Neuronal stem cell (in vitro differentiated cells): ENCODE data around the gene TCF20.

Source experiments
- DNase-seq: peaks from one replicate; pipeline ENCODE4 v3.0.0-alpha.2; 2013; ENCODE audit warnings: low spot score
- H2AFZ ChIP-seq: one replicate; pipeline ENCODE4 v1.6.1; 2013; ENCODE audit warnings: mild to moderate bottlenecking, low read length, inconsistent platforms
- H2AK5ac ChIP-seq: 2 replicates; pipeline ENCODE4 v1.6.1; 2013; ENCODE audit warnings: low read depth, mild to moderate bottlenecking, inconsistent platforms, low read length, moderate library complexity, mixed read lengths
- H2BK120ac ChIP-seq: 2 replicates; pipeline ENCODE4 v1.6.1; 2013; ENCODE audit warnings: low read depth, mild to moderate bottlenecking, inconsistent platforms, low read length, moderate library complexity, mixed read lengths
- H2BK12ac ChIP-seq: one replicate; pipeline ENCODE4 v1.6.1; 2013; ENCODE audit warnings: low read length, inconsistent platforms
- H2BK15ac ChIP-seq: 2 replicates; pipeline ENCODE4 v1.6.1; 2013; ENCODE audit warnings: mild to moderate bottlenecking, low read length, inconsistent platforms, mixed read lengths
- H2BK5ac ChIP-seq: one replicate; pipeline ENCODE4 v1.6.1; 2013; ENCODE audit warnings: inconsistent platforms, mild to moderate bottlenecking, low read length, moderate library complexity
- H3K14ac ChIP-seq: one replicate; pipeline ENCODE4 v1.6.1; 2013; ENCODE audit warnings: low read length, inconsistent platforms
- H3K18ac ChIP-seq: 2 replicates; pipeline ENCODE4 v1.6.1; 2013; ENCODE audit warnings: low read length, inconsistent platforms
- H3K23ac ChIP-seq: 2 replicates; pipeline ENCODE4 v1.6.1; 2013; ENCODE audit warnings: low read depth, mild to moderate bottlenecking, mixed read lengths, low read length, inconsistent platforms; ENCODE audit not compliant: poor library complexity
- H3K27ac ChIP-seq: replicated peaks from 3 replicates; pipeline ENCODE4 v1.5.1; 2013; ENCODE audit warnings: low read length, inconsistent platforms
- H3K27me3 ChIP-seq, 3 experiments: 2 replicates each; pipeline ENCODE4 v1.6.1; 2013; ENCODE audit warnings: low read length in 3 of 3, mild to moderate bottlenecking in 2 of 3, inconsistent platforms in 1 of 3, low read depth in 1 of 3, mixed read lengths in 1 of 3, moderate library complexity in 1 of 3; ENCODE audit not compliant: control insufficient read depth in 3 of 3, insufficient read depth in 3 of 3
- H3K36me3 ChIP-seq, 2 donors: replicated peaks in 1 of 2; 2 replicates each; pipeline ENCODE4 v1.6.1; 2013; ENCODE audit warnings: low read length in 2 of 2; ENCODE audit not compliant: control insufficient read depth in 2 of 2, insufficient read depth in 2 of 2
- H3K4ac ChIP-seq: 2 replicates; pipeline ENCODE4 v1.6.1; 2013; ENCODE audit warnings: inconsistent platforms, mild to moderate bottlenecking, low read length, moderate library complexity
- H3K4me1 ChIP-seq, 2 donors: 1 replicate in 1 of 2; 2 replicates in 1 of 2; pipeline ENCODE4 v1.6.1; 2013; ENCODE audit warnings: low read length in 2 of 2, low read depth in 1 of 2; ENCODE audit not compliant: control insufficient read depth in 2 of 2, insufficient read depth in 1 of 2
- H3K4me2 ChIP-seq: one replicate; pipeline ENCODE4 v1.6.1; 2013; ENCODE audit warnings: mild to moderate bottlenecking, low read length, inconsistent platforms; ENCODE audit not compliant: insufficient read depth, poor library complexity, severe bottlenecking
- H3K4me3 ChIP-seq, 2 donors: 2 replicates each; pipeline ENCODE4 v1.5.1; 2013; ENCODE audit warnings: low read length in 2 of 2, mild to moderate bottlenecking in 2 of 2, inconsistent platforms in 1 of 2, moderate library complexity in 1 of 2
- H3K79me1 ChIP-seq: one replicate; pipeline ENCODE4 v1.6.1; 2013; ENCODE audit warnings: low read depth, mild to moderate bottlenecking, inconsistent platforms, low read length, moderate library complexity
- H3K9ac ChIP-seq: one replicate; pipeline ENCODE4 v1.6.1; 2013; ENCODE audit warnings: mild to moderate bottlenecking, low read depth, low read length, inconsistent platforms; ENCODE audit not compliant: poor library complexity
- H3K9me3 ChIP-seq, 2 donors: replicated peaks in 1 of 2; 2 replicates each; pipeline versions ENCODE3 to v1.6.1; 2013; ENCODE audit warnings: low read length in 2 of 2, mild to moderate bottlenecking in 2 of 2, inconsistent platforms in 1 of 2, low read depth in 1 of 2, mixed read lengths in 1 of 2, moderate library complexity in 1 of 2; ENCODE audit not compliant: control insufficient read depth in 2 of 2, insufficient read depth in 1 of 2
- H4K8ac ChIP-seq: one replicate; pipeline ENCODE4 v1.6.1; 2013; ENCODE audit warnings: low read depth, mild to moderate bottlenecking, inconsistent platforms, low read length, moderate library complexity
- H4K91ac ChIP-seq: one replicate; pipeline ENCODE4 v1.6.1; 2013; ENCODE audit warnings: low read length, low read depth, mild to moderate bottlenecking, inconsistent platforms; ENCODE audit not compliant: poor library complexity
- WGBS, 2 donors: extraction: QIAGEN DNeasy Blood & Tissue Kit; methylation state at CpG; one replicate each; pipeline ENCODE4 v1.1.7; 2013; ENCODE audit warnings: missing lambda C conversion rate in 2 of 2, mixed read lengths in 1 of 2; ENCODE audit not compliant: insufficient read length in 2 of 2, insufficient replicate concordance in 1 of 2; ENCODE audit errors: extremely low coverage in 2 of 2; 5-methylcytosine and 5-hydroxymethylcytosine counted together

Gene TCF20

GRCh38 chr22:42281284-42281683, 10.8 kb upstream of the TCF20 start:
- Histone ChIP-seq H3K18ac (no peak overlapping the region), H2BK5ac (no peak overlapping the region), H3K27me3 (peaks cover 0 to 37% (median 0%) of the 10 kb centered on the region in 3 experiments), H2BK12ac (no peak overlapping the region), H3K27ac (no peak overlapping the region), H2BK120ac (no peak overlapping the region), H2AK5ac (no peak overlapping the region), H3K9ac (no peak overlapping the region), H3K9me3 (no peaks in the 10 kb centered on the region), H3K4me3 (no peak overlapping the region), H3K4ac (no peak overlapping the region), H3K14ac (peak overlapping the region; percentile 42), H3K4me1 (peaks cover 17 to 21% of the 10 kb centered on the region in 2 donors), H4K8ac (no peak overlapping the region), H3K23ac (peak overlapping the region; percentile 37), H2AFZ (no peak overlapping the region), H3K79me1 (no peaks in the 10 kb centered on the region), H3K4me2 (no peak overlapping the region), H4K91ac (no peak overlapping the region), H2BK15ac (no peak overlapping the region), H3K36me3 (no peaks in the 10 kb centered on the region)
- WGBS, 2 donors: no CpG with 5 or more reads among the region's 10 CpGs
- DNase-seq: no peak

GRCh38 chr22:42280836-42281235, 10.4 kb upstream of the TCF20 start:
- H2BK5ac ChIP-seq: no peak overlapping the region
- H3K27ac ChIP-seq: no peak overlapping the region
- H3K14ac ChIP-seq: peak overlapping the region; percentile 25
- H2BK12ac ChIP-seq: no peak overlapping the region
- H4K8ac ChIP-seq: no peak overlapping the region
- no peak overlapping the region for H3K4ac ChIP-seq
- H4K91ac ChIP-seq: no peak overlapping the region
- H3K23ac ChIP-seq: no peak overlapping the region
- H3K79me1 ChIP-seq: no peaks in the 10 kb centered on the region
- no peak for DNase-seq
- peaks cover 0 to 34% (median 0%) of the 10 kb centered on the region in 3 experiments for H3K27me3 ChIP-seq
- peaks cover 20 to 25% of the 10 kb centered on the region in 2 donors for H3K4me1 ChIP-seq
- no peak overlapping the region for H2AK5ac ChIP-seq
- no peak overlapping the region for H3K18ac ChIP-seq
- H3K36me3 ChIP-seq: no peaks in the 10 kb centered on the region
- no peak overlapping the region for H2BK120ac ChIP-seq
- no peak overlapping the region for H3K9ac ChIP-seq
- H2BK15ac ChIP-seq: no peak overlapping the region
- no peak overlapping the region for H3K4me2 ChIP-seq
- H3K9me3 ChIP-seq: no peaks in the 10 kb centered on the region
- WGBS, 2 donors: no CpG with 5 or more reads among the region's 5 CpGs
- no peak overlapping the region for H3K4me3 ChIP-seq
- no peak overlapping the region for H2AFZ ChIP-seq

- no peak overlapping the region for H3K4me3 ChIP-seq
- no peak overlapping the region for H2BK120ac ChIP-seq
- no peak overlapping the region for H3K4me2 ChIP-seq
- H3K9ac ChIP-seq: no peak overlapping the region
- no peak overlapping the region for H4K8ac ChIP-seq
- no peaks in the 10 kb centered on the region for H3K9me3 ChIP-seq
- no CpG with 5 or more reads among the region's 9 CpGs for WGBS, 2 donors
- H2BK15ac ChIP-seq: no peak overlapping the region
- no peak overlapping the region for H2BK12ac ChIP-seq
- no peak overlapping the region for H2AK5ac ChIP-seq
- no peak overlapping the region for H3K18ac ChIP-seq
- H2BK5ac ChIP-seq: no peak overlapping the region
- H3K27me3 ChIP-seq: peaks cover 0 to 32% (median 0%) of the 10 kb centered on the region in 3 experiments
- no peak overlapping the region for H3K27ac ChIP-seq
- H3K36me3 ChIP-seq: no peaks in the 10 kb centered on the region
- no peak overlapping the region for H2AFZ ChIP-seq
- no peaks in the 10 kb centered on the region for H3K79me1 ChIP-seq
- H3K14ac ChIP-seq: no peak overlapping the region
- peaks cover 27 to 32% of the 10 kb centered on the region in 2 donors for H3K4me1 ChIP-seq
- no peak overlapping the region for H4K91ac ChIP-seq
- no peak overlapping the region for H3K23ac ChIP-seq
- H3K4ac ChIP-seq: no peak overlapping the region
- DNase-seq: no peak
Observed at GRCh38 chr22:42280140-42280539, 9.7 kb upstream of the TCF20 start.

GRCh38 chr22:42279425-42280020, 9.1 kb upstream of the TCF20 start:
- Histone ChIP-seq H3K79me1 (no peaks in the 10 kb centered on the region), H2BK5ac (no peak overlapping the region), H4K8ac (no peak overlapping the region), H3K18ac (peak overlapping the region; percentile 32), H3K27ac (no peak overlapping the region), H2BK120ac (no peak overlapping the region), H2AFZ (no peak overlapping the region), H3K9me3 (no peaks in the 10 kb centered on the region), H3K4ac (no peak overlapping the region), H3K23ac (no peak overlapping the region), H2BK15ac (no peak overlapping the region), H4K91ac (peak overlapping the region; percentile 26), H3K36me3 (no peaks in the 10 kb centered on the region), H3K4me2 (no peak overlapping the region), H2BK12ac (no peak overlapping the region), H3K4me3 (no peak overlapping the region), H3K4me1 (peaks cover 32 to 39% of the 10 kb centered on the region in 2 donors), H3K14ac (peak overlapping the region; percentile 9), H3K27me3 (peaks cover 0 to 26% (median 0%) of the 10 kb centered on the region in 3 experiments), H2AK5ac (peak overlapping the region; percentile 26), H3K9ac (peak overlapping the region; percentile 4)
- no peak for DNase-seq
- no CpG with 5 or more reads among the region's 13 CpGs for WGBS, 2 donors
